ENCODE data around the gene FAM111B. TPM values are rescaled to one million over a fixed set of nuclear protein-coding genes. Genes with fewer than 3 reads are reported as not detected.
"Not testable (repeated sequence)": the region's sequence is repeated elsewhere in the genome, so short reads cannot be mapped to it uniquely, and the experiment has no call there.

FAM111B gene
- total and polyA plus RNA-seq, 2 of the 8 experiments (the other 6 are each of a cell fraction or from before 2014, with no cell fraction given): 4.8 to 38.1 TPM

- H2BK5ac ChIP-seq (ENCODE audit: low read depth, low read length); H2BK12ac ChIP-seq (ENCODE audit: low read depth, low read length); DNase-seq (ENCODE audit: low read depth in 1 of 2, low spot score in 2 of 2); H2BK15ac ChIP-seq (ENCODE audit: low read length); H3K9ac ChIP-seq (replicated peaks in 1 of 4; ENCODE audit: extremely low read depth in 1 of 4, low read depth in 3 of 4, low read length in 3 of 4); H3K14ac ChIP-seq (ENCODE audit: insufficient read length); H3K79me1 ChIP-seq (ENCODE audit: low read depth, low read length); H3K27me3 ChIP-seq (replicated peaks in 1 of 4; ENCODE audit: control insufficient read depth in 3 of 4, extremely low read depth in 1 of 4, insufficient read depth in 3 of 4, low read length in 3 of 4); H4K8ac ChIP-seq (ENCODE audit: extremely low read depth, insufficient read depth, low read length); H3K79me2 ChIP-seq (ENCODE audit: control insufficient read depth in 1 of 2, insufficient read depth in 2 of 2, low read length in 2 of 2); H2AFZ ChIP-seq (ENCODE audit: low read length); H3K27ac ChIP-seq (ENCODE audit: low read depth, low read length); H3K36me3 ChIP-seq (ENCODE audit: control insufficient read depth in 2 of 4, insufficient read depth in 4 of 4, low read length in 3 of 4); H4K5ac ChIP-seq (ENCODE audit: insufficient read length, low read depth, low read length); H2BK120ac ChIP-seq (replicated peaks; ENCODE audit: low read depth, low read length); H4K20me1 ChIP-seq (replicated peaks in 1 of 2; ENCODE audit: control insufficient read depth in 1 of 2, insufficient read depth in 2 of 2, low read length in 2 of 2); H2AK5ac ChIP-seq (ENCODE audit: low read depth, low read length); H3K9me3 ChIP-seq (ENCODE audit: insufficient read depth in 2 of 2, low read depth in 1 of 2, low read length in 1 of 2); H3K23ac ChIP-seq (ENCODE audit: insufficient read length); H3K23me2 ChIP-seq (ENCODE audit: low read depth, low read length); H4K91ac ChIP-seq (replicated peaks; ENCODE audit: insufficient read length, low read length); H2BK20ac ChIP-seq (ENCODE audit: low read length); H3K56ac ChIP-seq (replicated peaks; ENCODE audit: insufficient read length, low read depth, low read length); H3K18ac ChIP-seq (ENCODE audit: extremely low read depth, low read length); H3K4ac ChIP-seq (replicated peaks; ENCODE audit: insufficient read length, low read depth, low read length): not testable (repeated sequence)
- Histone ChIP-seq H3K4me1 (replicated peaks in 1 of 4; ENCODE audit: control insufficient read depth in 3 of 4, insufficient read depth in 4 of 4, low read length in 3 of 4) (peaks cover 0 to 12% (median 11%) of the 10 kb centered on the region in 4 experiments; a peak in 5 of 7 replicates), H3K4me2 (ENCODE audit: insufficient read depth in 1 of 2, low read depth in 2 of 2, low read length in 2 of 2) (peak overlapping the region; percentile 46 to 65; a peak in 3 of 4 replicates), H3K4me3 (ENCODE audit: extremely low read depth in 1 of 4, insufficient read depth in 2 of 4, low read depth in 3 of 4, low read length in 4 of 4) (peak overlapping the region in 1 of 4 experiments; percentile 33; a peak in 2 of 8 replicates)
- ChIA-PET POLR2A (ENCODE audit: partially characterized antibody) (interaction anchor here (1.5 to 3.5 kb wide), 2 partner anchors 9 to 12 kb away, joined by 3 to 16 read pairs; partner anchors contain the start of genes FAM111B and GLYATL1B), CTCF (ENCODE audit: partially characterized antibody) (interaction anchor here (0.7 to 2.1 kb wide), 3 partner anchors 37 to 172 kb away, joined by 3 to 6 read pairs (median 5); no protein-coding TSS in a partner anchor)
- FAIRE-seq: peak; percentile 86
- TF ChIP-seq TAF1 (IDR thresholded peaks at IDR 0.05; ENCODE audit: low read depth, low read length): 0 out of 2 replicates have a peak, but pooled peaks have one; percentile 20
- peak; percentile 22; the same call in 1 of the 2 replicates for TF ChIP-seq SP1 (IDR thresholded peaks at IDR 0.05; ENCODE audit: low read depth, low read length)
- TF ChIP-seq POLR2A (IDR thresholded peaks at IDR 0.05; ENCODE audit: control extremely low read depth in 1 of 2, low read depth in 2 of 2, low read length in 2 of 2): 0 out of 3 replicates have a peak, but pooled peaks of 1 of the 2 experiments have one; percentile 22
- TF ChIP-seq POU5F1 (IDR thresholded peaks at IDR 0.05; ENCODE audit: low read depth, low read length): peak; percentile 93
- 39% methylated on average over 1 of the region's 1 CpG; no CpG with 5 or more reads in 1 of the 2 experiments for WGBS, 2 experiments (ENCODE audit: extremely low coverage in 1 of 2, insufficient coverage in 1 of 2, insufficient read length in 1 of 2, insufficient replicate concordance in 2 of 2, low coverage in 1 of 2, low lambda C conversion rate in 2 of 2, missing lambda C conversion rate in 1 of 2)
Observed at GRCh38 chr11:59095225-59095624, 11.8 kb upstream of the FAM111B start.
